ENCODE measurements around the gene RAP1A.

The RAP1A gene

DNA sequence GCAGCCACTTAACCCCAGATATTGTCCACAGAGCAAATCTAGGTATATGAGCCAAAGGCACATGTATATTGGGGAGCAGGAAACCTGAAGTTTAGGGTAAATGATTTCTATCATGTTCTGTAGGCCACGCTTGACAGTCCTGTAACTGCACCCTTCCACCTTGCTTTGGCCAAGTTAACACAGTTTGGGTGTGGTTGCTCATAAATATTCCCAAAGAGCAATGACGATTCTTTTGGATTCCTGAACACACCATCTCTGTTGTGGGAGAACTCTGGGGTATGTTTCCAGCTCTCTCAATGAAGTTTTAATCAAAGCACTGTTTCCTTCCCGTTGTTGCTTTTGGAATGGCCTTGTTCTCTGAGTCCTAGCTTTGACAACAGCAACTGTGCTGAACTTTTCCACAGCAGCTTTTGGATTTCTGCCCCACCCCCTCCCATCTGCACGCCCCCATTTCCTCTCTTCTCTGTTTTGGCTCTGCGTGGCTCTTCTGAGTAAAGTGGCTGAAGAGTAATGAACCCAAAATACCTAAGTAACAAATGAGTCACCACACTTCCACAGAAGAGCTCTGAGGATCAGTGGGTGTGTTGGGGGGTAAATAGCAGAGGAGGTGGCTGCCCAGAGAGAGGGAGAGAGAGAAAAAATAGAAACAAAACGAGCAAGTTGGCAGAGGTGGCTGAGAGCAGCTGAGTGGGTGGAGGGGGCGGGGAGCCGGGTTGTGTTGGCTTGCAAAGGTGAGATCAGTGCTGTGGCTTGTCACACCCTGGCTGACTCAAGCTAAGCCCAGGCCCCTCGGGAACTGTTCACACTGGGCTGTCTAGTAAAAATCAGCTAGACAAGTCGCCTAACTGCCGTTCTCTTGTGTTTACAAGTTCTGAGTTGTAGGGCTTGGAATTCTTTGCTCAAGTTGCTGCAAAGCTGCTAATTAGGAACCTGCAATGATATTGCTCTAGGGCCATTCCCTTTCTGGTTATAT is 26.9 kb upstream of the RAP1A start:
- CTCF ChIA-PET = interaction anchor here (1.1 to 1.4 kb wide), 4 partner anchors 10 to 84 kb away, joined by 3 to 5 read pairs (median 4); partner anchors contain the start of gene RAP1A
- no peak for TF ChIP-seq SP1 (IDR thresholded peaks at IDR 0.05)
- TF ChIP-seq NFRKB (IDR thresholded peaks at IDR 0.05) = no peak
- no peak for TF ChIP-seq FOXK2 (IDR thresholded peaks at IDR 0.05)
- no peak for TF ChIP-seq LEF1 (IDR thresholded peaks at IDR 0.05; ENCODE audit: borderline replicate concordance)
- POLR2A ChIA-PET = interaction anchor here (0.8 to 1.5 kb wide), 5 partner anchors 8 to 84 kb away, joined by 3 to 11 read pairs (median 3); partner anchors contain the start of gene RAP1A

DNA sequence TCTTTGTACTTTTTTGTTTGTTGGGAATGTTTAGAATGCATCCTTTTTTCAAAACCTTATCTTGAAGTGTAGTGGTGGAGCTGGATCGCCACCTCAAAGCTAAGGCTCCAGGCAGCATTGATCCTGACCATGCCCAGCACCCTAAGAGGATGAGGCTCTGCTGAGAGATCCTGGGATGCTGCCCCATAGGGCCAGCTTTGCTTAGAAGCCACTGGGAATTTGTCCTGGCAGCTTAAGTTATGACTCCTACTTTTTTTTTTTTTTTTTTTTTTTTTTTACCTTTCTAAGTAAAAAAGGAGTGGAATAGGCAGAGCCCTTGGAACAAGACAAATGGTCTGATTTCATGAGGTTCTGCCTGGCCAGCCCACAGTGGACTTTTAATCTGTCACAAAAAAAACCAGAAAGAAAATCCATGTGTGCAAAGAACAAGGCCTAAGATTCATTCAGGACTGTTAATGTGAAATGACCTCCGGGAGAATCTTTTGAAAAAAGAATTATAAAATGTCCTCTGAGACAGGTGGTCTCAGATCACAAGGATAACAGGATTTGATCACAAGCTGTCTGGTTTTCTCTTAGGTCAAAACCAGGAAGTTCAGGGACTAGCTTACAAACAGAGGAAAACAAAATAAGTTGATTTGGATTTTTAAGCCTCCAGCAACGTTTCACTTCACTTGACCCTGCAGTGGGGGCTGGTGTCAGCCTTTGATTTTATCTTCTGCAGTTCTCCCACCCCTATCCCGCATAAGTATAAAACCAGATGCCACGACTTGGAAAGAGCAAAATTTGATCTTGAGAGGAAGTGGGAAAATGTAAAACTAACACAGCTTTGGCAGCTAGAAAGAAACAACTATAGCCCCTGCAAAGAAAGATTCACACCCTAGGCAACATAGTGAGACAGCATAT is 25.9 kb upstream of the RAP1A start:
- CTCF ChIA-PET = interaction anchor here (0.7 to 1.4 kb wide), 4 partner anchors 13 to 85 kb away, joined by 3 to 5 read pairs (median 4); partner anchors contain the start of gene RAP1A
- TF ChIP-seq TARDBP (IDR thresholded peaks at IDR 0.05) = no peak
- TF ChIP-seq BHLHE40 (IDR thresholded peaks at IDR 0.05; ENCODE audit: borderline replicate concordance) = no peak
- peak; percentile 66; the same call in 1 of the 2 replicates for TF ChIP-seq ZNF384 (IDR thresholded peaks at IDR 0.05)
- TF ChIP-seq FOXA1 (IDR thresholded peaks at IDR 0.05) = no peak
- TF ChIP-seq ELF4 (IDR thresholded peaks at IDR 0.05) = no peak
- no peak for DNase-seq (ENCODE audit: extremely low spot score)
- POLR2A ChIA-PET = interaction anchor here (0.8 to 1.5 kb wide), 5 partner anchors 9 to 85 kb away, joined by 3 to 11 read pairs (median 3); partner anchors contain the start of gene RAP1A

More for the DNA sequence above, 26.9 kb upstream of the RAP1A start:
- peak; percentile 68 for DNase-seq (ENCODE audit: extremely low spot score)

DNA sequence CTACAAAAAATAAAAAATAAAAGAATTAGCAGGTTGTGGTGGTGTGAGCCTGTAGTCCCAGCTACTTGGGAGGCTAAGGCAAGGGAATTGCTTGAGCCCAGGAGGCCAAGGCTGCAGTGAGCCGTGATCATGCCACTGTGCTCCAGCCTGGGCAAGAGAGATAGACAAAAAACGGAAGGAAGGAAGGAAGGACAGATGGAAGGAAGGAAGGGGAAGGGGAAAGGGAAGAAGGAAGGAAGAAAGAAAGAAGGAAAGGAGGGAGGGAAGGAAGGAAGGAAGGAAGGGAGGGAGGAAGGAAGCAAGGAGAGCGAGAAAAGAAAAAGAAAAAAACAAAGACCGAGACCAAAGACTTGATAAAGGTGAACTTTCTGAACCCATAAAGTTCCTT is 25.3 kb upstream of the RAP1A start:
- CTCF ChIA-PET = interaction anchor here (0.7 kb wide), 1 partner anchor 12 kb away, joined by 3 read pairs; no protein-coding TSS in a partner anchor
- POLR2A ChIA-PET = no interaction called here
- TF ChIP-seq, protein P1, sequence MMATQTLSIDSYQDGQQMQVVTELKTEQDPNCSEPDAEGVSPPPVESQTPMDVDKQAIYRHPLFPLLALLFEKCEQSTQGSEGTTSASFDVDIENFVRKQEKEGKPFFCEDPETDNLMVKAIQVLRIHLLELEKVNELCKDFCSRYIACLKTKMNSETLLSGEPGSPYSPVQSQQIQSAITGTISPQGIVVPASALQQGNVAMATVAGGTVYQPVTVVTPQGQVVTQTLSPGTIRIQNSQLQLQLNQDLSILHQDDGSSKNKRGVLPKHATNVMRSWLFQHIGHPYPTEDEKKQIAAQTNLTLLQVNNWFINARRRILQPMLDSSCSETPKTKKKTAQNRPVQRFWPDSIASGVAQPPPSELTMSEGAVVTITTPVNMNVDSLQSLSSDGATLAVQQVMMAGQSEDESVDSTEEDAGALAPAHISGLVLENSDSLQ (IDR thresholded peaks at IDR 0.05) = no peak
- TF ChIP-seq SUZ12 (IDR thresholded peaks at IDR 0.05) (no peak), ELF4 (IDR thresholded peaks at IDR 0.05) (no peak), LEF1 (IDR thresholded peaks at IDR 0.05; ENCODE audit: borderline replicate concordance) (no peak), BHLHE40 (IDR thresholded peaks at IDR 0.05; ENCODE audit: borderline replicate concordance) (no peak), FOXK2 (IDR thresholded peaks at IDR 0.05) (no peak), CTBP1 (IDR thresholded peaks at IDR 0.05; ENCODE audit: borderline replicate concordance) (no peak)
- DNase-seq (ENCODE audit: extremely low spot score) = no peak

DNA sequence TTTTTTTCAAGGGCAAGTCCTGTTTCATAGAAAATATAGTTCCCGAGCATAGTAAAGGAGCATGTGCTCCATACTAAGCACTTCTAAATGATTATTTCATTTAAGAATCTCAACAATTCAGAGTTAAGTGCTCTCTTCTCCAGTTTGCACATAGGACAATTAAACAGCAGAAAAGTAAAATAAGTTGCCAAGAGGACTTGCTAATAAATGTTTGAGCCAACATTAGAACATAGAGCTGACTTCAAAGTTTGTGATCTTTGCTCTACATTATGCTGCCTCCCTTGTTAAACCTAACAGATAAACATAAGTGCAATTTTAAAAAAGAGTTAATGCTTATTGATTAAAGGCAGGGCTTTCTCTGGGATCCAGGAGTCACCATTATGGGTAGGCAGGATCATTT is 23.8 kb upstream of the RAP1A start:
- POLR2A ChIA-PET = no interaction called here
- DNase-seq (ENCODE audit: extremely low spot score) = no peak
- CTCF ChIA-PET = no interaction called here
- TF ChIP-seq HDGF (IDR thresholded peaks at IDR 0.05; ENCODE audit: borderline replicate concordance) = no peak
- no peak for TF ChIP-seq FOXA1 (IDR thresholded peaks at IDR 0.05)
- TF ChIP-seq LEF1 (IDR thresholded peaks at IDR 0.05; ENCODE audit: borderline replicate concordance) = no peak
- no peak for TF ChIP-seq FOXM1 (IDR thresholded peaks at IDR 0.05; ENCODE audit: borderline replicate concordance)
- no peak for TF ChIP-seq ZNF384 (IDR thresholded peaks at IDR 0.05)
- no peak for TF ChIP-seq L3MBTL2 (conservative IDR thresholded peaks at IDR 0.05)
- TF ChIP-seq, protein P1 (IDR thresholded peaks at IDR 0.05) = no peak
- TF ChIP-seq ELF4 (IDR thresholded peaks at IDR 0.05) = no peak
- TF ChIP-seq SP1 (IDR thresholded peaks at IDR 0.05) = no peak
- no peak for TF ChIP-seq CTBP1 (IDR thresholded peaks at IDR 0.05; ENCODE audit: borderline replicate concordance)
- no peak for TF ChIP-seq NFRKB (IDR thresholded peaks at IDR 0.05)

DNA sequence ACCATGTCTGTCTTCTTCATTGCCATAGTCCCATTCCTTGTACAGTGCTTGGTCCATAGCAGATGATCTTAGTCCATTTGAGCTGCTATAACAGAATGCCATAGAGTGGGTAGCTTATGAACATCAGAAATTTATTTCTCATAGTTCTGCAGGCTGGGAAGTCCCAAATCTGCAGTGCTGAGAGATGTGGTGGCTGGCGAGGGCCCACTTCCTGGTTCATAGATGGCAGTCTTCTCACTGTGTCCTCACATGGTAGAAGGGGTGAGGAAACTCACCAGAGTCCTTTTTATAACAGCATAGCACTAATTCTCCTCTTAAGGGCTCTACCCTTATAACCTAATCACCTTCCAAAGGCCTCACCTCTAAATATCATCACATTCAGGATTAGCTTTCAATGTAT is 23.1 kb upstream of the RAP1A start:
- DNase-seq (ENCODE audit: extremely low spot score) = no peak
- POLR2A ChIA-PET = no interaction called here
- CTCF ChIA-PET = no interaction called here
- TF ChIP-seq FOXA1 (IDR thresholded peaks at IDR 0.05) = no peak
- no peak for TF ChIP-seq HDGF (IDR thresholded peaks at IDR 0.05; ENCODE audit: borderline replicate concordance)
- no peak for TF ChIP-seq BHLHE40 (IDR thresholded peaks at IDR 0.05; ENCODE audit: borderline replicate concordance)
- TF ChIP-seq, protein P1 (IDR thresholded peaks at IDR 0.05) = no peak
- no peak for TF ChIP-seq SP1 (IDR thresholded peaks at IDR 0.05)
- TF ChIP-seq TARDBP (IDR thresholded peaks at IDR 0.05) = no peak
- TF ChIP-seq FOXK2 (IDR thresholded peaks at IDR 0.05) = no peak
- TF ChIP-seq ARNT (IDR thresholded peaks at IDR 0.05) = no peak
- no peak for TF ChIP-seq NFRKB (IDR thresholded peaks at IDR 0.05)
- no peak for TF ChIP-seq LEF1 (IDR thresholded peaks at IDR 0.05; ENCODE audit: borderline replicate concordance)

DNA sequence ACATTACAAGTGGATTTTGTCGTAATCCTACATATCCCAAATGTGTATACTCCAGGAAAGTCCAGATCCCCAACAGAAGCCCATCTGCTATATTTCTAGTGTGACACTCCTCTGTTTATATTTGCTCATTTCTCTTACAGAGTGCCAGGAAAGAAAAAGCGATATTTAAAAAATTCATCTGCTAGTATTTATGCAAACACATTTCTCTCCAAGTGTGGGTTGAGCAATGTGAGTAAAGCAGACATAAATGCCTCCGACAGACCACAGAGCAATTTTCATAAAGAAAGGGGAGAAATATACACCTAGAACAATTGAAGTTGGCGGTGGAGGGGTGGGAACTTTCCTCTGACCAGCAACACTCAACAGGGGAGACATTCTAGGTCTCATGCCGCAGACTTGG is 22.2 kb upstream of the RAP1A start:
- ChIA-PET CTCF (no interaction called here), POLR2A (no interaction called here)
- DNase-seq (ENCODE audit: extremely low spot score) = no peak
- TF ChIP-seq HDGF (IDR thresholded peaks at IDR 0.05; ENCODE audit: borderline replicate concordance) (no peak), SUZ12 (IDR thresholded peaks at IDR 0.05) (no peak), LEF1 (IDR thresholded peaks at IDR 0.05; ENCODE audit: borderline replicate concordance) (no peak), L3MBTL2 (conservative IDR thresholded peaks at IDR 0.05) (no peak), FOXA1 (IDR thresholded peaks at IDR 0.05) (no peak), FOXK2 (IDR thresholded peaks at IDR 0.05) (no peak), TARDBP (IDR thresholded peaks at IDR 0.05) (no peak), CTBP1 (IDR thresholded peaks at IDR 0.05; ENCODE audit: borderline replicate concordance) (no peak), SP1 (IDR thresholded peaks at IDR 0.05) (no peak), FOXM1 (IDR thresholded peaks at IDR 0.05; ENCODE audit: borderline replicate concordance) (no peak), NFRKB (IDR thresholded peaks at IDR 0.05) (no peak), ELF4 (IDR thresholded peaks at IDR 0.05) (no peak)
- TF ChIP-seq, protein P1 (IDR thresholded peaks at IDR 0.05) = no peak

Data from HEK293T (cell line).